Fibroblast of pulmonary artery (primary cell): ENCODE results near the gene DOLK.

ENCODE experiments used
- DNase-seq: peaks from one replicate; pipeline ENCODE4 v3.0.0-alpha.2; 2010; ENCODE audit warnings: low read depth
- H3K4me3 ChIP-seq: replicated peaks from 2 replicates; pipeline ENCODE4 v1.5.1; 2011; ENCODE audit warnings: low read depth, mild to moderate bottlenecking, control low read depth, low read length, moderate library complexity
- TF ChIP-seq, protein P1 (sequence below): IDR thresholded peaks from 2 replicates; pipeline ENCODE4 v1.5.1; 2011; ENCODE audit warnings: mild to moderate bottlenecking, control low read depth, low read length, inconsistent platforms; ENCODE audit errors: missing control alignments

The DOLK gene

DNA sequence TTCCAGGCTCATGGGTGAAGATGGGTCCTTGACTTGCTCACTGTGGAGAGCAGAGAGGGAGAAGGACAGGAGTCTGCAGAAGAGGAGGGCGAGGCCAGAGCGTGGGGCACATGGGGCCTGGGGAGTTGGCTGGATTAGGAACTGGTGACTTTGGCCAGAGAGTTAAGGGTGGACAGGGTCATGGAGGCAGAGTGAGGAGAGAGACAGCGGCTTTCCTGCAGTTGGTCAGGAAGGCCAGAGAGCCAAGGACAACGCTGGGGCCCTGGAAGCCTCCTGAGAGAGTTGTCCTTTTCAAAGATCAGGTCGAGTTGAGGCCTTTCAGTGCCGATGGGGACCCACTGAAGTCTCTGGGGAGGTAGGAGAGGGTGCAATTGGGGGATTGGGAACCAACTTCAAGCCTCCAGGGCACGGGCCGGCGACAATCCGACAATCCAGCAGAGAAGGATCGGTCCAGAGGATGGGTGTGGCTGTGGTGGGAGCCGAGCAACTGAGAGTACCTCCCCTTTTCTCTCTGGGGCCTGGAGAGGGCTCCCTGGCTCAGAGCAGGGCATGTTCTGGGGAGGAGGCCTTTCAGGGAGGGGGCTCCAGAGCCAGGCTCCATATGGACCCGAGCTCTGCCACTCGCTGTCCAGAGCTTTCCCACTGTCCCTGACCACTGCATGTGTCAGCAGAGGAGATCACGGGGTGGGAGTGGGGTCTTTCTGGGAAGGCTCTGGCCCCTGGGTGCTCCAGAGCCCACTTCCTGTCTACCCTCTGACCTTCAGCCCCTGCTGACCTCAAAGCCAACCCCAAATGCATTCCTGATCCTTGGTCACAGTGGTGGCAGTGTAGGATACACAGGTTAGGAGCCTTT lies 34.1 kb downstream of the DOLK start:
- no peak for DNase-seq
- TF ChIP-seq, protein P1, sequence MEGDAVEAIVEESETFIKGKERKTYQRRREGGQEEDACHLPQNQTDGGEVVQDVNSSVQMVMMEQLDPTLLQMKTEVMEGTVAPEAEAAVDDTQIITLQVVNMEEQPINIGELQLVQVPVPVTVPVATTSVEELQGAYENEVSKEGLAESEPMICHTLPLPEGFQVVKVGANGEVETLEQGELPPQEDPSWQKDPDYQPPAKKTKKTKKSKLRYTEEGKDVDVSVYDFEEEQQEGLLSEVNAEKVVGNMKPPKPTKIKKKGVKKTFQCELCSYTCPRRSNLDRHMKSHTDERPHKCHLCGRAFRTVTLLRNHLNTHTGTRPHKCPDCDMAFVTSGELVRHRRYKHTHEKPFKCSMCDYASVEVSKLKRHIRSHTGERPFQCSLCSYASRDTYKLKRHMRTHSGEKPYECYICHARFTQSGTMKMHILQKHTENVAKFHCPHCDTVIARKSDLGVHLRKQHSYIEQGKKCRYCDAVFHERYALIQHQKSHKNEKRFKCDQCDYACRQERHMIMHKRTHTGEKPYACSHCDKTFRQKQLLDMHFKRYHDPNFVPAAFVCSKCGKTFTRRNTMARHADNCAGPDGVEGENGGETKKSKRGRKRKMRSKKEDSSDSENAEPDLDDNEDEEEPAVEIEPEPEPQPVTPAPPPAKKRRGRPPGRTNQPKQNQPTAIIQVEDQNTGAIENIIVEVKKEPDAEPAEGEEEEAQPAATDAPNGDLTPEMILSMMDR: no peak

DNA sequence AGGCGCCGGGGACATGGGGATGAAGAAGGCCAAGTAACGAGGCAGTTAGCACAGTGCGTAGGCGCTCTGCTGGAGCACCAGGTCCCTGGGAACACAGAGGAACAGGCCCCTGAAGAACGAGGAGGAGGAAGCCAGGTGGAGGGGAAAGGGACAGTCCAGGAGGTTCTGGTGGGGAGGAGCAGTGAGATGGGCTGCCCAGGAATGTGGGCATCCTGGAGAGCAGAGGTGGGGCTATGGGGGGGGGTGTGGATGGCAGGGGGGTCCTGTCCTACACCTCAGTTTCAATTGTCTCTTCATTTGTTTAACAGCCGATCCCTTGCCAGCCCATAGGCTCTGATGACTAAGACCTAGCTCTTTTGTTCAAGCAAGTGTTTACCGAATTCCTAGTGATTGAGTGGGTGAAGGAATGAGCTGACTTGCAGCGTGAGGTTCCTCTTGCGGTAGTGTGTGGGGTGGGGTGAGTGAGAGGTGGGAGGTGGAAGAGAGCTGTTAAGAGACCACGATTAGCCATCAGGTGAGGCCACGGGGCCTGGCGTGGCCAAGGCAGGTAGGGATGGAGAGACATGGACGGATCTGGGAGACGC lies 35.0 kb downstream of the DOLK start:
- peak; percentile 83 for DNase-seq
- no peak overlapping the region for H3K4me3 ChIP-seq
- TF ChIP-seq, protein P1: no peak

More for the DNA sequence above, 34.1 kb downstream of the DOLK start:
- H3K4me3 ChIP-seq: no peak overlapping the region

DNA sequence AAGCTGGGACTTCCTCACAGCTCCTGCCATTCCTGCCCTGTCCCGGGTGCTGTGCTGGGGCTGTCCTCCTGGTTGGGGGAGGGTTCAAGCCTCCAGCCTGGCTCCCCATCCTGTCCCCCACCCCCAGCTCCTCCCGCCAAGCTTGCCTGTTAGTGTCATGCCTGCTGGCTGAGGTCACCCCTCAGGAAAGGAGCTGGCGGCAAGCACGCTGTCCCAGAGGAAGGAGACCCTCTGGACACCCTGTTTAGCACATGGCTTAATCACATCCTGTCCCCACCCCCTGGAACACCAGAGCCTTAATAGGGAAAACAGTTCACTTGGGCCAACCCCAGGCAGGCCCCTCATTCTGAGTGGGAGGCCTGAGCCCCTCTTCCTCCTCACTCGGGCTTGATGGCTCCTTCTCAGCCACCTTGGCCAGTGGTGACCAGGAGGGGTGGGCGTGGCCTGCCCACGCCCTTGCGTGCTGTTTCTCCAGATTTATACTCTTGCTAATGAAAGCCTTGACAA lies 35.8 kb downstream of the DOLK start:
- H3K4me3 ChIP-seq: no peak overlapping the region
- TF ChIP-seq, protein P1: no peak
- DNase-seq: peak; percentile 48

DNA sequence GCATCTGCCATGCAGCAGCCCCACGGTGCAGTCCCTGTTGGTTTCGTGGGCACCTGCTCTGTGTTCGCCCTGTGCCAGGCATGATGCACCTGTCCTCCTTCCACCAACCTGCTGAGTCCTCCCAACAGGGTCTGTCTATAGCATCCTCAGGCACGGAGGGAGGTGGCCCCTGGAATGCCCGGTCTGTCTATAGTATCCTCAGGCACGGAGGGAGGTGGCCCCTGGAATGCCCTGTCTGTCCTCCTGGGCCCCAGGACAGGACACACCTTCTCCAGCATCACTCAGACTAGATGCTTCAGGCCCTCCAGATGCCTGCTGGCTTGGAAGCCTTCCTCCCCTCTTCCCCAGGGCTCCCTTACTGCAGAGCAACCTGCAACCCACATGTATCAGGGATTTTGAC lies 36.5 kb downstream of the DOLK start:
- H3K4me3 ChIP-seq: no peak overlapping the region
- DNase-seq: no peak
- TF ChIP-seq, protein P1: no peak

DNA sequence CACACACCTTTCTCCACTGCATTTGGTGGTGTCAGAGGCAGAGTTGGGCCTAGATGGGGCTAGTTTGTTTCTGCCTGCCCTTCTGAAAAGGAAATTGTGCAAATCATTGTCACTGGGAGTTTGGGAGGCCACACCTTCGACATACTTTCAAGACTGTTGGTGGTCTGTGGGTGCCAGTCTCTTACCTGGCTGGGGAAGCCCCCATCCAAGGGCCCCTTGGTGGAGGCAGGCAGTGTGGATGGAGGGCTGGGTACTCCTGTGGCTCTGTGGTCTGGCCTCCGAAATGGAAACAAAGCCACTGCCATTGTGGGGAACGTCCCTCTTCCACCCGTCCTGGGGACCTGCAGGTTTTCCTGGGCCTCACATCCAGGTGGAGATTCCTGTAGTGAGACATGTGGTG lies 37.5 kb downstream of the DOLK start:
- no peak for DNase-seq
- TF ChIP-seq, protein P1: no peak
- no peak overlapping the region for H3K4me3 ChIP-seq

DNA sequence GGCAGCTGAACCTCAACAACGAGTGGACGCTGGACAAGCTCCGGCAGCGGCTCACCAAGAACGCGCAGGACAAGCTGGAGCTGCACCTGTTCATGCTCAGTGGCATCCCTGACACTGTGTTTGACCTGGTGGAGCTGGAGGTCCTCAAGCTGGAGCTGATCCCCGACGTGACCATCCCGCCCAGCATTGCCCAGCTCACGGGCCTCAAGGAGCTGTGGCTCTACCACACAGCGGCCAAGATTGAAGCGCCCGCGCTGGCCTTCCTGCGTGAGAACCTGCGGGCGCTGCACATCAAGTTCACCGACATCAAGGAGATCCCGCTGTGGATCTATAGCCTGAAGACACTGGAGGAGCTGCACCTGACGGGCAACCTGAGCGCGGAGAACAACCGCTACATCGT lies 39.0 kb downstream of the DOLK start:
- TF ChIP-seq, protein P1: no peak
- H3K4me3 ChIP-seq: no peak overlapping the region
- DNase-seq: no peak
